GM23248 (cell line): ENCODE measurements around the gene DLX3. TPM values are rescaled to one million over a fixed set of nuclear protein-coding genes. Genes with fewer than 3 reads are reported as not detected.

ENCODE experiments used
- DNase-seq: peaks from one replicate; pipeline ENCODE4 v3.0.0-alpha.2; 2015
- H2AFZ ChIP-seq: fragments of 200-600 bp; sonication (generic); 2 replicates; pipeline ENCODE4 v1.6.1; 2016; ENCODE audit warnings: antibody characterized with exemption
- H3F3A ChIP-seq: fragments of 200-600 bp; sonication (generic); 2 replicates; pipeline ENCODE4 v1.6.1; 2016; ENCODE audit warnings: mild to moderate bottlenecking, antibody characterized with exemption, mixed run types; ENCODE audit not compliant: insufficient read depth
- H3K27ac ChIP-seq: fragments of 200-600 bp; sonication (generic); 2 replicates; pipeline ENCODE4 v1.5.1; 2016; ENCODE audit warnings: mild to moderate bottlenecking
- H3K27me3 ChIP-seq: fragments of 200-600 bp; sonication (generic); replicated peaks from 2 replicates; pipeline ENCODE4 v1.6.1; 2016; ENCODE audit warnings: mild to moderate bottlenecking; ENCODE audit not compliant: insufficient read depth
- H3K36me3 ChIP-seq: fragments of 200-600 bp; sonication (generic); 2 replicates; pipeline ENCODE4 v1.6.1; 2016; ENCODE audit warnings: low read depth, mild to moderate bottlenecking
- H3K4me1 ChIP-seq: fragments of 200-600 bp; sonication (generic); 2 replicates; pipeline ENCODE4 v1.6.1; 2016; ENCODE audit warnings: mild to moderate bottlenecking; ENCODE audit not compliant: insufficient read depth
- H3K4me2 ChIP-seq: fragments of 200-600 bp; sonication (generic); one replicate; pipeline ENCODE4 v1.6.1; 2016; ENCODE audit warnings: mild to moderate bottlenecking; ENCODE audit not compliant: unreplicated experiment
- H3K4me3 ChIP-seq: fragments of 200-600 bp; sonication (generic); 2 replicates; pipeline ENCODE4 v1.5.1; 2016; ENCODE audit warnings: mild to moderate bottlenecking
- H3K79me2 ChIP-seq: fragments of 200-600 bp; sonication (generic); 2 replicates; pipeline ENCODE4 v1.6.1; 2016; ENCODE audit warnings: mild to moderate bottlenecking; ENCODE audit not compliant: insufficient read depth
- H3K9ac ChIP-seq: fragments of 200-600 bp; sonication (generic); 2 replicates; pipeline ENCODE4 v1.6.1; 2016; ENCODE audit warnings: mild to moderate bottlenecking
- H3K9me2 ChIP-seq: fragments of 200-600 bp; sonication (generic); 2 replicates; pipeline ENCODE4 v1.6.1; 2016; ENCODE audit warnings: mixed run types, mild to moderate bottlenecking, moderate library complexity; ENCODE audit not compliant: insufficient read depth
- H3K9me3 ChIP-seq: fragments of 200-600 bp; sonication (generic); one replicate; pipeline ENCODE4 v1.6.1; 2017; ENCODE audit warnings: low read depth
- H4K20me1 ChIP-seq: fragments of 200-600 bp; sonication (generic); 2 replicates; pipeline ENCODE4 v1.6.0; 2016; ENCODE audit not compliant: insufficient read depth
- EZH2 ChIP-seq: fragments of 200-600 bp; sonication (generic); IDR thresholded peaks from 2 replicates; pipeline ENCODE4 v1.6.1; 2018; ENCODE audit warnings: antibody characterized with exemption, mild to moderate bottlenecking; ENCODE audit not compliant: insufficient read depth, poor library complexity, severe bottlenecking
- EZH2phosphoT487 ChIP-seq: fragments of 200-600 bp; sonication (generic); IDR thresholded peaks from 2 replicates; pipeline ENCODE4 v1.6.1; 2018; ENCODE audit warnings: antibody characterized with exemption, moderate library complexity, mild to moderate bottlenecking, low read depth; ENCODE audit not compliant: insufficient read depth
- WGBS, 2 experiments: methylation state at CpG; one replicate each; pipeline ENCODE4 v1.1.6; 2015 to 2017; ENCODE audit warnings: low lambda C conversion rate in 2 of 2, low coverage in 1 of 2; ENCODE audit errors: missing lambda C conversion rate in 2 of 2; 5-methylcytosine and 5-hydroxymethylcytosine counted together
- in situ Hi-C: fragments of 300-500 bp; cut with MboI; formaldehyde crosslinking; loops from 2 replicates; pipeline ENCODE4 v1.15.0; 2020
- polyA plus RNA-seq: library from polyadenylated mRNA; unstranded; fragments of >200 nt; fragmentation: Nextera tagmentation; extraction: Ambion mirVana; gene quantifications from 2 replicates; pipeline ENCODE4 v1.2.1, GENCODE V29; 2016
- total RNA-seq: library from RNA; depleted of rRNA; stranded (reverse); fragments of >200 nt; shearing (Covaris generic); gene quantifications from 2 replicates; pipeline ENCODE4 v1.2.3, GENCODE V29; 2014

Gene DLX3
- total and polyA plus RNA-seq, 2 experiments from 2014 or later = 0.43 to 1.0 TPM

GRCh38 chr17:49977463-49978389, 17.3 kb downstream of the DLX3 start:
- peak overlapping the region; percentile 9 for H3K4me2 ChIP-seq
- H3K9me3 ChIP-seq = no peaks in the 10 kb centered on the region
- peaks cover 21% of the 10 kb centered on the region for H3K27me3 ChIP-seq
- H3K79me2 ChIP-seq = no peaks in the 10 kb centered on the region
- H4K20me1 ChIP-seq = no peaks in the 10 kb centered on the region
- H3K27ac ChIP-seq = no peak overlapping the region
- H3F3A ChIP-seq = no peaks in the 10 kb centered on the region
- WGBS, 2 experiments = 30 to 46% methylated on average over 7 of the region's 7 CpGs
- H3K4me3 ChIP-seq = no peak overlapping the region
- H3K9me2 ChIP-seq = no peaks in the 10 kb centered on the region
- TF ChIP-seq EZH2phosphoT487 (no peak), EZH2 (no peak)
- in situ Hi-C loops = loop anchor here (25.0 kb wide), 1 partner anchor 415 kb away; no protein-coding TSS in a partner anchor
- no peak overlapping the region for H3K9ac ChIP-seq
- H3K4me1 ChIP-seq = peaks cover 14% of the 10 kb centered on the region
- DNase-seq = peak; percentile 44
- no peak overlapping the region for H2AFZ ChIP-seq
- no peaks in the 10 kb centered on the region for H3K36me3 ChIP-seq

GRCh38 chr17:49976828-49977202, 18.2 kb downstream of the DLX3 start:
- Histone ChIP-seq H4K20me1 (no peaks in the 10 kb centered on the region), H3K9ac (no peak overlapping the region), H3K9me2 (no peaks in the 10 kb centered on the region), H3F3A (no peaks in the 10 kb centered on the region), H3K9me3 (no peaks in the 10 kb centered on the region), H3K4me1 (peaks cover 14% of the 10 kb centered on the region), H3K4me2 (no peak overlapping the region), H3K4me3 (no peak overlapping the region), H2AFZ (no peak overlapping the region), H3K36me3 (no peaks in the 10 kb centered on the region), H3K27me3 (peaks cover 30% of the 10 kb centered on the region), H3K27ac (no peak overlapping the region), H3K79me2 (no peaks in the 10 kb centered on the region)
- WGBS, 2 experiments = 62 to 67% methylated on average over 4 of the region's 4 CpGs
- no peak for DNase-seq
- in situ Hi-C loops = loop anchor here (25.0 kb wide), 1 partner anchor 415 kb away; no protein-coding TSS in a partner anchor
- TF ChIP-seq EZH2phosphoT487 (no peak), EZH2 (no peak)

GRCh38 chr17:49976163-49976827, 18.7 kb downstream of the DLX3 start:
- peaks cover 14% of the 10 kb centered on the region for H3K4me1 ChIP-seq
- DNase-seq = no peak
- no peaks in the 10 kb centered on the region for H4K20me1 ChIP-seq
- no peak overlapping the region for H3K4me2 ChIP-seq
- no peak overlapping the region for H2AFZ ChIP-seq
- no peaks in the 10 kb centered on the region for H3K36me3 ChIP-seq
- no peaks in the 10 kb centered on the region for H3F3A ChIP-seq
- H3K27ac ChIP-seq = no peak overlapping the region
- H3K4me3 ChIP-seq = no peak overlapping the region
- no peaks in the 10 kb centered on the region for H3K79me2 ChIP-seq
- 90 to 92% methylated on average over 5 of the region's 5 CpGs for WGBS, 2 experiments
- TF ChIP-seq EZH2phosphoT487 (no peak), EZH2 (no peak)
- H3K9me3 ChIP-seq = no peaks in the 10 kb centered on the region
- no peaks in the 10 kb centered on the region for H3K9me2 ChIP-seq
- peaks cover 35% of the 10 kb centered on the region for H3K27me3 ChIP-seq
- in situ Hi-C loops = loop anchor here (25.0 kb wide), 1 partner anchor 414 kb away; no protein-coding TSS in a partner anchor
- H3K9ac ChIP-seq = no peak overlapping the region

GRCh38 chr17:49975531-49975930, 19.5 kb downstream of the DLX3 start:
- 78 to 84% methylated on average over 7 of the region's 7 CpGs for WGBS, 2 experiments
- H3K9ac ChIP-seq = no peak overlapping the region
- H3K27me3 ChIP-seq = peaks cover 43% of the 10 kb centered on the region
- H3K4me3 ChIP-seq = no peak overlapping the region
- no peaks in the 10 kb centered on the region for H3K36me3 ChIP-seq
- H2AFZ ChIP-seq = no peak overlapping the region
- H3F3A ChIP-seq = peaks cover 5% of the 10 kb centered on the region; the same call in 1 of the 2 replicates
- no peaks in the 10 kb centered on the region for H4K20me1 ChIP-seq
- H3K4me2 ChIP-seq = no peak overlapping the region
- no peak overlapping the region for H3K27ac ChIP-seq
- H3K79me2 ChIP-seq = no peaks in the 10 kb centered on the region
- no peak for DNase-seq
- in situ Hi-C loops = loop anchor here (25.0 kb wide), 1 partner anchor 413 kb away; no protein-coding TSS in a partner anchor
- H3K9me3 ChIP-seq = no peaks in the 10 kb centered on the region
- TF ChIP-seq EZH2 (no peak), EZH2phosphoT487 (no peak)
- no peaks in the 10 kb centered on the region for H3K9me2 ChIP-seq
- H3K4me1 ChIP-seq = peaks cover 14% of the 10 kb centered on the region
